IPS-NIHi7 (cell line): Measurements from ENCODE around the gene GNAT3.

Experiments
- DNase-seq: peaks from one replicate; pipeline ENCODE4 v3.0.0; 2012; ENCODE audit warnings: mixed read lengths; ENCODE audit errors: extremely low spot score

GNAT3 gene

DNA sequence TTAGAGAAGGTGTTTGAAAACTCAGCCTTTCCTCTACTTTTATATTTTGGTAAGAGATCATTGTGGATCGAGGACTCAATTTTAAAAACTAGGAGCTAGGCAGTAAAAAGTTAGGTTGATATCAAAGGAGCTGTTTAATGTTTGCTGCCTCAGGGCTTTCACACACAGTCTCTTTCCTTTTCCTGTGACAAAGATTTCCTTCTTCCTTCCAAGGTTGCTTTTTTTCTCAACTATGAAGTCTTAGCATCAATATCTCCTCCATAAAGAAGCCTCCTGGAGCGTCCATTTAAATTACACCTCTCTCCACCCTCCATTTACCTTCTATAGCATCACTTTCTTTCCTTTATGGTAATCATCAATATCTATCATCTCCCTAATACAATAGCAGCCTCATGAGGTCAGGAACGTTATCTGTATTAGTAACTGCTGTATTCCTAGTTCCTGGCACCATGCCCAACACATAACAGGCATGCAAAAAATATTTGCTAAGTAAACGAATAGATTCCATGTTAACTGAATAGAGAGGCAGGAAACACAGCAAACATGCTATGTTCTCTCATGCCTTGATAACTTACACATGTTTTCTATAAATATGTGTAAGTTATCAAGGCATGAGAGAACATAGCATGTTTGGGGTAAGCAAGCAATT lies 48.5 kb downstream of the GNAT3 start:
- no peak for DNase-seq

DNA sequence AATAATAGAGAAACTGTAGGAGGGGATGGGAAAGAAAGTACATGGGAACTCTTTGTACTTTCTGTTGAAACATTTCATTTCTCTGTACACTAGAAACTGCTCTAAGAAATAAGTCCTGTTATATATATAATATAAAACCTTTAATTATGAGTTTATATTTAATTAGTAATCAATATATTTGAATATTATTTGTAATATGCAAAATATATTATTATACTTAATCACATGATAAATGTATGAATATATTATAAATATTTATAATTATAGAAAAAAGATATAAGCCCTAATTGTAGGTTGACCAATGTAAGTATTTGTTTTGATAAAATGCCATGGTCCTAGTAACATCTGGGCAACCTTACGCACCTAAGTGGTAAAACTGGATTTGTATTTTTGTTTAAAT lies 51.0 kb downstream of the GNAT3 start:
- no peak for DNase-seq

DNA sequence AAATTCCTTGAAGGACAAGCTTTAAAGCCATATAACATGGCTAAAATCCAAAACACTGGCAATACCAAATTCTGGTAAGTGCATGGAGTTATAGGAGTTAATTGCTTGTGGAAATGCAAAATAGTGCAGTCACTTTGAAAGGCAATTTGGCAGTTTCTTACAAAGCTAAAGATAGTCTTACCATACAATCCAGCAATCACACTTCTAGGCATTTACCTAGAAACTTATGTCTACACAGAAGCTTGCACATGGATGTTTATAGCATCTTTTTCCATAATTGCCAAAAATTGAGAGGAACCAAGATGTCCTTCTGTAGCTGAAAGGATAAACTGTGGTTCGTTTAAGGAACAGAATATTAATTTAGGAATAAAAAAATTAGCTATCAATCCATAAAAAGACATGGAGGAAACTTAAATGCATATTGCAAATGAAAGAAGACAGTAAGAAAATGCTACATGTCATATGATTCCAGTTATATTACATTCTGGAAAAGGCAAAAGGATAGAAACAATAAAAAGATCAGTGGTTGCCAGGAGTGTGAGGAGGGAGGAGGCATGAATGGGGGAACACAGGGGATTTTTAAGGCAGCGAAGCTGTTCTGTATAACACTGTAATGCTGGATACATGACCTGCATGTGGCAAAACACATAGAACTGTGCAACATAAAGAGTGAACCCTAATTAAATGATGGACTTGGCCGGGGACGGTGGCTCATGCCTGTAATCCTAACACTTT lies 51.9 kb downstream of the GNAT3 start:
- DNase-seq: no peak

DNA sequence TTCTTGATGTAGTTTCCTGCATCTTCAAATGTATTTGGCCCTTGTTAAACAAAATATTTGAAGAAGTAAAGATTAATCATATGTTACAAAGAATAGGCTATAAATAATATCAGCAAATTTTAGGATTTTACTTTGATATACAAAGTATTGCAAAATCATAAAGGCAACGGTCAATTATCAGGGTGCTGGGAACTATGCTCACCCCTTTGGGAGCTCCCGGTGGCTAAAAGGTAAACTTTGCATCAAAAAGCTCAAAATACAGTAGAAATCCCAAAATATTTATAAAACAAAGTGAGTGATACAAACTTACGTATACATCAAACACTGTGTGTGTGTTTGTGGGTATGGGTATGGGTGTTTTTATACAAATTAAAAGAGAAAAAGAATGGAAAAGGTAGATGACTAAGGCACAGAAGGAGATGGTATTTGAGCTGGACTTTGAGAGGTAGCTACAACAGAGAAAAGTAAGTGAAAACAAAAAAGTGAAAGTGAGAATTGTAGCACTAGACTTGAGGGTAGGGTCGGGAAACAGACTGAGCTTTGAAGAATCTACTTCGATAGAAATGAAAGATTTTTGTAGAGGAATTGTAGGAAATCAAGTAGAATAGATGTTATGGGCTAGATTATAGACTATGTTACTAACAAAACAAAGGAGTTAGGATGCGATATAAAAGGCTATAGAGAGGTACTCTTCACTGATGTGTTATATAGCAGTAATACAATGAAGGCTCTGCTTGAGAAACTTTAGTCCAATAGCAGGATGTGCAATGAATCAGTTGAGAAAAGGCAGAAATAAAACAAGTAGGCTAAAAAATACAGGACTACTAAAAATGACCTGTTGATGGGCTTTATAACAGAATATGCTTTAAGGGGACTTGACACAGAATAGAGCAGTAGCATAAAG lies 52.8 kb downstream of the GNAT3 start:
- no peak for DNase-seq

DNA sequence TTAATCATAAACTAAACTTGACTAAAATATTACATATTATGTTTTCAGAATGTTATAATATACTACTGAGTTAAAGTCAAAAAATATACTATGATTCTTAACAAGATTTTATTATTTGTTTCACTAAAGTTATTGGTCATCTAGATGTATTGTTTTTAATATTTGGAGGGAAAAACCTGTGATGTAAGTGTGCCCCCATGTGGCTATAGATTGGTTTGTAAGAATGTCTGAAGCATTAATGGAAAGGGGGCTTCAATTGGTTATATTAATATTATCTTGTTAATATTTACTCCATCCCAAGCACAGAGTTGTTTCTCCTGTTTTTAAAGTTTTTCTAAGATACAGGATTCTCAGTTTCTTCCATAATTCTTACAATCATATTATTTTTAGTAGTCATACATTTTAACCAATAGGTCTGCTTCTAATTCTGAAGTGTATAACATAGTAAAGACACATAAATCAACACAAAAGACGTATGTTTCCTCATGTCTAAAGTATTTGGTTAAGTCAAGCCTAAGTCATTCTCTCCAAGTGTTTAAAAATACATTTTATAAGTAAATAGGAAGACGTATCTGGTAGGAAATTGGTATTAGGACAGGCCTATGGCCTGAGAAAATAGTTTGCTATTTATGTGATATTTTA lies 58.0 kb downstream of the GNAT3 start:
- no peak for DNase-seq

DNA sequence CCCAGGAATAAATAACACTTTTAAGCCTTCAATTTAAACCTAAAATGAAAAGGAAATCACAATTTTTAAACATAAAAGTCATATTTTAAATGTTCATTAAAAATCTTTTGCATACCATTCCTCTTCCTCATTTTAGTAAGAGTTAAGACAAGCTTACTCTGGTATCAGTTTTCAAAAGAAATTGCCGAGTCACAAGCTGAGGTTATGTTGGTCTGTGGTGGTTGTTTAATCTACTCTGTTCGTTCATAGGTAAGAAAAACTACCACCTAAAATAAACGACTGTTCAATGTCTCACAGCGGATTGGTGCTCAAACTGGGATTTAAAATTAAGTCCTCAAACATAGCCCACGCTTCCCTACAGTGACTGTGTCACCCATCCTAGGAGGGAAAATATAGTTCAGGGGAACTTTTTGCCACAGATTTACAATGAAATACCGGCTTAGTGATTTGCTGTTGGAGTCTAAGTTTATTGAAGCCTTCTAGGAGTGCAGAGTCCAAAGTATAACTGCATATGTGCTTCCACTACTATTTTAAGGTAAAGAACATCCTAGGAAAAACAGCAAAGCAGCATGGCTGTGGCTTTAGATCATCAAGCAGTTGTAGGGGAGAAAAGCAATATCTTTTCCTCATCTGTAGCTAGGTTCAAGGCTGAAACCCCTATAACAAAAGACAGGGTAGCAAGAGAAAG lies 61.1 kb downstream of the GNAT3 start:
- DNase-seq: no peak

DNA sequence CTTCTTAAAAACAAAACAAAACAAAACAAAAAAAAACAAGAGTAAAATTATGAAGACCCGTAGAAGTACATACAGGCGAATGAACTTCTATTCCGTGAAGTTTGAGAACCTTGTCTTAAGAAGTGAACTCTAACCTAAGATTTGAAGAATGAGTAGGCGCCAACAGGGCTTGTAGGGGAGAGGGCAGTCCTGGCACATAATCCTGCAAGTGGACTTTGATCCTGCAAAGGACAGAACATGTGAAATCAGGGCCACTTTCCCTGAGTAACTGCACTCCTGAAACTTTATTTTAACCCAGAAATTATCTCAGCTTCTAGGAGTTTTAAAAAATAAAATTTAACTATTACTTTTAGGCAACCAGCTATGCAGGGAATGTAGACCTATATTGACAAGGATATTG lies 62.0 kb downstream of the GNAT3 start:
- DNase-seq: no peak

DNA sequence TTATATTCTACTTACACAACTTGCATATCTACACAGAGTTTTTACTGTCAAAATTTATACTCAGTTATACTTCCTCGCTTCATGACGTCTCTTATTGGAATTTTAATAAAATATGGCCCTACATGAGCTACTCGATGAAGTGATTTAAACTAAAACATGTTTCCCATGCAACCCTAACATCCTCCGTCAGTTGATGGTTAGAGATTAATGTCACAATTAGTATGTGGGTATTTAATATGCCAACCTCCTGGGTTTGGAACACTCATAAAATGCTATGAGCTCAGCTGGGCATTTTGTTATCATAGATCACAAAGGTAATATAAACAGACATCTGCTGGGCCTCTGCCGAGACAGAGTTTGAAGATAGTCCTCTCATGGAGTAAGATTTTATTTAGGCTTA lies 66.5 kb downstream of the GNAT3 start:
- DNase-seq: no peak

DNA sequence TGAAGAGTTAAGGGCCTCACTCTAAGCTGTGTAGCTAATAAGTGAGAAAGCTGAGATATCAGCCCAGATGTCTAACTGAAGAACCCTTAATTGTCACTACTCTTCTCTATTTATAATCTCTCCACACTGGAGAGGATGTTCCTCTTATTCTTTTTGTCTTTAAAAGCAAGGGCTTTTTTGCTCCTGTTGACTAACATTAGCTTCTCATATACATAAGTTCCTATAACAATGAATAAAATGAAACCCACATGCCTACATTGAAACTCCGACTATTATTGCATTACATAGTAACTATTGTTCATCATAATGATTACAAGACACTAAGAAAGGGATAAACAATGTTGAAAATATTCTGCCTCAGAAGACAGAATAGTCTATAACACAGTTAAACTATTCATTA lies 67.1 kb downstream of the GNAT3 start:
- no peak for DNase-seq

DNA sequence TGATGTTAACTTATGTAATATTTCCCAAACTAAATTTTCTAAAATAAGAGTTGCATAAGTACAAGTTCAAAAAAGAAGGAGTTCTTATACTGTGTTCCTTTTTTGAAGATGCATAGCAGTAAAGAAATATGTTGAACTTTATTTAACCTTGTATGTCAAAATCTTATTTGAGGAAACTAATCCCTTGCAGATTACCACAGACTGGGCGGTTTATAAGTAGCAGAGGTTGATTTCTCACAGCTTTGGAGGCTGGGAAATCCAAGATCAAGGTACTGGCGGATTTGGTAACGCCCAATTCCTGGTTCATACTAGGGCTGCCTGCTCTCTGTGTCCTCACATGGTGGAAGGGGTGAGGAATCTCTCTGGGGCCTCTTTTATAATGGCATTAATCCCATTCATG lies 68.5 kb downstream of the GNAT3 start:
- no peak for DNase-seq

DNA sequence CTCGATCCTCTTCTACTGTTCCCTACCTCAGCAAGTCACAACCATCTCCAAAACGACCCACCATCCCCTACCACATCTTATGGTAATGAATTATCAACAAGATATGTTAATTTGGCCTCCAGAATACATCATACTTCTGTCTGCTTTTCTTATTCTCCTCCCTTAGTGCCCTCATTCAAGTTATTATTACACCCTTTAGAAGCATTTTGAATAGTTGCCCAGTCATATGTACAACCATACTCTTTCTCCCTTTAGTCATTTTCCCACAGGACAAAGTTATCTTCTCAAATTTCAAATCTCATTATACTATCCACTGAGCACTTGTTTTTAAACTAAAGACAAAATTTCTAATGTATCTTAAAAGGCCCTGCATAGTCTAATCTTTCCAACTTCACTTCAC lies 71.0 kb downstream of the GNAT3 start:
- DNase-seq: no peak

DNA sequence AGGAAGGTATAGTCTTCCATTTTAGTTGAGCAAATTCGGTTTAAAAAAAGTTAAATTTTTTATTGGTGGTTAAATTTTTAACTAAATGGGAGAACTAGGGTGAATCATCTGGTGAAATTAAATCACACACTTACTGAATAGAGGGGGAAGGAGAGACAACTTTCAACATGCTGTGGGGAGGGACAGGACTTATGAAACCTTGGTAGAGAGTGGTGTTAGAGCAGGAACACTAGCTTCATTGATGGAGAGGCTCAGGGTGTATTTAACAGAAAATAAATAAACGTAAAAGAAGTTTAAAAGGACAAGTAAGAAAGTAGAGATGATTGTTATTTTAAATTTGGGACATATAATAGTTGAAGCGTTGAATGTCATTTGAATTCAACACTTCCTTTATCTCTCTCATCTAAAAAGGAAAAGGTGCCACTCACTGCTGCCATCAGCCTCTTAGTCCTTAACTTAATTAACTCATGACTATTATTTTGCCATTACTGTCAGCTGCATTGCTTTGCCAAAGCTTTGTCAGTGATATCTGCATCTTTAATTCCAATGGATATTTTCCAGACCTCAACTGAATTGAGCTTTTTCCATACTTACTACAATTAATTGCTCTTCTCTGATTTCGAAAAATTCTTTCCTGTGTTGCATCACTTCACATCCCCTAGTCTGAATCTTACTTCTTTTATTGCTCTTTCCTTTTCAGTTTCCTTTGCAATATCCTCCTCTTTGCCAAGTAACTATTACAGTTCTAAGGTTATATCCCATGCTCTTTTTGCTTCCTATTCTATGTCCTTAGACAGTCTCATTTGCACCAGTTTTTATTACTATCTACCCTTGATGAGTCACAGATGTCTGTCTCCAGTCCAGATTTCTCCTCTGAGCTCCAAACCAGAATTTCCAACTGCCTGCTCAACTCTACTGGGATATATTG lies 71.7 kb downstream of the GNAT3 start:
- no peak for DNase-seq

DNA sequence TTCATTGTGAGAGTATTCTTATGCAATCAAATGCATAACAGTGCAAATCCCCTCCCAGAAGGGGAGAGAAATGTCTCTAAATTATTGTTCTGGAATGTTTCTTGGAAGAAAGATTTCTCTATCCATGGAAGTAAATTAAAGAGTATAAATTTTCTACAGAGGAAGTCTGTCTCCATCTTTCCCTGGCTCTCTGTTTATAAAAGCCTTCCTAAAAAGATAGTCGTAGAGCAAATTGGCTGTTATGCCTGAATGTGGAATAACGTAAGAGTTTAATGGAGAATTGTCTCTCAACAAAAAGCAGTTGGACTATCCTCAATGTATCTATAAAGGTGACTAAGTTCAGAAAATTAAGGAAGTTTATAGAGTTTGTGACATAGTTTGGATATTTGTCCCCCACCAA lies 76.3 kb downstream of the GNAT3 start:
- no peak for DNase-seq

DNA sequence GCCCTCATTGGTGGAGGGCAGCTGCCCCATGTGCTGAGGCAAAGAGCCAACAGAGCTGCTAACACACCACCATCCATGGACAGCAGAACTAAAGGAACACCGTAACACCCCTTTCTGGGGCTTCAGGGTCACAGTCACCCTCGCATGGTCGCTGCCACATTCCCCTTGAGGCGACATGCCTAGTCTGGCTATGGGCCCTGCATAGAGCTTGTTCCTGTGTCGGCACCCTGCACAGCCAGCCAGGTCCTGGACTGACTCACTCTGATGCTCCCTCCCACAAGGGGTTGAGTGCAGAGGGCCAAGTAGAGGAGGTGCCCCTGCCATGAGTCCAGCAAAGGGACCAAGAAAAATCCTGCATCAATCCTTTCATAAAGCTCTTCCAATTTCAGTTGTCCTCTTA lies 77.8 kb downstream of the GNAT3 start:
- no peak for DNase-seq

DNA sequence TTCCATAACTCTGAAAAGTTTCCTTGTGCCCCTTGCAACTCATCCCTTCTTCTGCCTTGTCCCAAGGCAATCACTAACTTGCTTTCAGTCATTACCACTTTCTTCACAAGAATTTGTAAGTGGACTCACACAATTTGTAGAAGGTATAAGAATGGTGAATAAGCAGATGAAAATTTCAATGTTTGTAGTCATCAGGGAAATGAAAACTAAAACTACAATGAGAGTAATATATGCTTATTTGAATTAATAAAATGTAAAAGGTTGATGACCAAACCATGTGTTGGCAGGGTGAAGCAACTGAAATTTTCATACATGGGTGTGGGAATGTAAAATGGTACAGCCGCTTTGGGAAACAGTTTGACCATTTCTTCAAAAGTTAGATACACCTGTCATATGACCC lies 79.7 kb downstream of the GNAT3 start:
- DNase-seq: no peak

DNA sequence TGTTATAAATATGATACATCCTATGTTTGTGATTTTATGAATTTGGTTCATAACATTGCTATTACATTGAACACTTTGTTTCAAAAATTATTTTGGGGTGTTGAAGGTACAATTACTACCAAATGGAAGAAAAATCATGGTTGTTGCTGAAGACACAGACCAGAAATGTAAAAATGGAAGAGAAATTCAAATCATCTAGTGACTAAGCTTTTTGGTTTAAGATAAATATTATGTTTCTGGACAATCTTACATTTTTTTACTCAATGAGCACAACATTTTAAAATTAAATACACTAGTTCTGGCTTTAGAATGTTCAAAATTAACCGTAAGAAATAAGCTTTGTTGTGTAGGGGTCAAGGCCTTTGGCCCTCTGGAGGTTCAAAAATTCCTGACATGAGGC lies 82.7 kb downstream of the GNAT3 start:
- DNase-seq: no peak

DNA sequence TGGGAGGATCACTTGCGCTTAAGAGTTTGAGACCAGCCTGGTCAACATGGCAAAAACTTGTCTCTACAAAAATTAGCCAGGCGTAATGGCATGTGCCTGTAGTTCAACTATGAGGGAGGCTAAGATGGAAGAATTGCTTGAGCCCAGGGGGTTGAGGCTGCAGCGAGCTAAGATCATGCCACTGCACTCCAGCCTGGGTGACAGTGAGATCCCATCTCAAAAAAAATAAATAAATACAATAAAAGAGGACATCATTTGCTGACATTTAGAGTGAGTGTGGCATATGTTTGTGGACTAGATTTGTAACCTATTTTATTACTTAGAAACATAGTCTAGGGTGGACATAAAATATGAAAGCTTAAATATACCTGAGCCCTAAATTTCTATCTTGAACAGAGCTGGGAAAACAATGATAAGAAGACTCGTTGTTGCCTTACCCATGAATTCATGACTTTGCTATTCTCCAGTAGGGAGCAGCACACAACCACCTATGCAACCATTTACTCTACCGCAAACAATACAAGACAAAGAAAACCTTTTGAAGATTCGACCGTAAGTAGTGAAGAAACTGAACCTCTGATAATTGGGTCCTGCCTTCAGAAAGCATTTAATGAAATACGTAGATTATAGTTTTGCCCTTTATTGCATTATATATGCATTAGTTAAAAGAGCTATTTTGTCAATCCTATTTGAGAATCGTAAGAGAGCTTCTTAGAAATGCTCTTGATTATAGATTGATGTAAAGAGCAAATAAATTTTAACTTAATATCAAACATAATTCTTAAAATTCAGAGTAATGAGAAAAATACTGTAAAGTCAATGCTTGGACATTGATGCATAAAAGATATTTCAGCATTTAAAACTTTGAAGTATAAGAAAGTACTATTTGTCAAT lies 83.5 kb downstream of the GNAT3 start:
- peak; percentile 58 for DNase-seq

DNA sequence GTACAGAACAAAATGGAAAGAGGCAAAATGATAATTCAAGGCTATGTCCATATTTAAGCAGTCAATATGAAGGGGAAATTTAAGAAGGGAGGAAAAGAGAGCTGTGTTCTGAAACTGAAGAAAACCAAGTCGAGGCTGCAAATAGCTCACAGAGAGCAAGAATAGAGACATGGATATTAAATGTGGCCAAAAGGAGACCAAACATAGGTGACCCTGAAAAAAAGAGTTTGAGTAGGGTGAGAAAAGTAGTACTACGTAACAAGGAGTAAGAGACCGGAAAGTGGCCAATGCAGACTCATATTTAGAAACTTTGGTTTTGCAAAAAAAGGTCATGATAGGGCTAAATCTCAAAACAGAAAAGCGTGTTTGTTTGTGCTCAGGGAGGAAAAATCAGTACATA lies 84.6 kb downstream of the GNAT3 start:
- no peak for DNase-seq

DNA sequence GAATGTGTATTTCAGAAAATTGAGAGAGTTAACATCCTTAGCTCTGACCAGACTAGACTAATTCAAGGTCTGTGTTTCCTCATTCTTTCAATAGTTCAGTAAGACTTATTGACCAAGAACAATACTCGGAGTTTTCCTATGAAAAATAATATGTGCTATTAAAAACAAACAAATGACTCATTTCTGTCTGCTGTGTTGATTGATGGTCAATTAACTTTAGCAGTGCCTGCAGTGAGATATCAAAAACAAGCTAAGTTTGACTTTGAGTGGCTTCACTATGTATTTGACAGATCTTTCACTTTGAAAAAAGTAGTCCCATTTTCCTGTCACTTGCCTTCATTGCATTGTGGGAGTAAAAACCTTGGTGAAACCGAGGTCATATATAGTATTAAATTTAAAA lies 91.0 kb downstream of the GNAT3 start:
- DNase-seq: no peak
